Esophagus muscularis mucosa (tissue), 4 donors: ENCODE results near the gene CCDC80. TPM values are rescaled to one million over a fixed set of nuclear protein-coding genes. Genes with fewer than 3 reads are reported as not detected.

ENCODE experiments used
- DNase-seq: peaks from one replicate; pipeline ENCODE4 v3.0.0-alpha.2; 2017; ENCODE audit errors: extremely low spot score
- H3K27ac ChIP-seq, 4 donors: fragments of 200-600 bp; sonication (generic); replicated peaks in 1 of 4; 1 replicate in 3 of 4; 2 replicates in 1 of 4; pipeline ENCODE4 v1.5.1; 2016 to 2019; ENCODE audit warnings: mild to moderate bottlenecking in 1 of 4
- H3K27me3 ChIP-seq, 4 donors: fragments of 200-600 bp; sonication (generic); one replicate each; pipeline versions ENCODE4 v1.5.1 to v1.6.0; 2016 to 2019
- H3K36me3 ChIP-seq, 4 donors: fragments of 200-600 bp; sonication (generic); one replicate each; pipeline ENCODE4 v1.5.1; 2016 to 2019
- H3K4me1 ChIP-seq, 4 donors: fragments of 200-600 bp; sonication (generic); one replicate each; pipeline ENCODE4 v1.5.1; 2016 to 2019
- H3K4me3 ChIP-seq, 4 donors: fragments of 200-600 bp; sonication (generic); 1 replicate in 2 of 4; 2 replicates in 2 of 4; pipeline ENCODE4 v1.5.1; 2016 to 2019; ENCODE audit warnings: mild to moderate bottlenecking in 4 of 4, moderate library complexity in 1 of 4
- H3K9me3 ChIP-seq, 4 donors: fragments of 200-600 bp; sonication (generic); 1 replicate in 3 of 4; 2 replicates in 1 of 4; pipeline ENCODE4 v1.5.1; 2016 to 2019
- CTCF ChIP-seq, 3 experiments: fragments of 200-600 bp in 2 of 3; fragments of 450-650 bp in 1 of 3; sonication (generic) in 2 of 3; IDR thresholded peaks; one replicate each; pipeline ENCODE4 v1.5.1; 2017 to 2019; ENCODE audit warnings: antibody characterized with exemption in 3 of 3, mild to moderate bottlenecking in 2 of 3, moderate library complexity in 1 of 3
- EP300 ChIP-seq: sonication (generic); formaldehyde crosslinking; IDR thresholded peaks from one replicate; pipeline ENCODE4 v1.6.1; 2017; ENCODE audit warnings: antibody characterized with exemption
- POLR2A ChIP-seq: fragments of 450-650 bp; IDR thresholded peaks from one replicate; pipeline ENCODE4 v1.6.1; 2017; ENCODE audit warnings: antibody characterized with exemption, moderate library complexity, mild to moderate bottlenecking, low read depth
- POLR2AphosphoS5 ChIP-seq, 2 donors: sonication (generic); formaldehyde crosslinking; IDR thresholded peaks; one replicate each; pipeline ENCODE4 v1.6.1; 2017; ENCODE audit warnings: antibody characterized with exemption in 2 of 2
- WGBS: methylation state at CpG from one replicate; pipeline ENCODE4 v1.1.5; 2018; 5-methylcytosine and 5-hydroxymethylcytosine counted together
- intact Hi-C: fragments of 100-400 bp; cut with DNase I; formaldehyde crosslinking; loops from one replicate; pipeline ENCODE4 v1.15.1; 2023
- total RNA-seq, 4 donors: library from RNA; depleted of rRNA; stranded (reverse); fragments of >200 nt; gene quantifications; one replicate each; pipeline versions ENCODE4 v1.1.0 to v1.2.1, GENCODE V29; 2016

CCDC80 gene
- total RNA-seq, 4 donors from 2014 or later = 34.7 to 213 (median 127) TPM

GRCh38 chr3:112632596-112632995 is 8.3 kb downstream of the CCDC80 start:
- H3K36me3 ChIP-seq = no peaks in the 10 kb centered on the region
- 31% methylated on average over 4 of the region's 4 CpGs for WGBS
- H3K4me1 ChIP-seq = peaks cover 18 to 91% (median 85%) of the 10 kb centered on the region in 4 donors
- peak overlapping the region; percentile 83 to 84 (median 83) for H3K27ac ChIP-seq
- intact Hi-C loops = loop anchor here (5.0 kb wide), 1 partner anchor 50 kb away; no protein-coding TSS in a partner anchor
- TF ChIP-seq POLR2AphosphoS5 (IDR thresholded peaks at IDR 0.05) (no peak), CTCF (IDR thresholded peaks at IDR 0.05) (no peak), EP300 (no peak), POLR2A (no peak)
- H3K9me3 ChIP-seq = no peaks in the 10 kb centered on the region
- DNase-seq = no peak
- peak overlapping the region in 3 of 4 donors; percentile 3 to 57 (median 18) for H3K4me3 ChIP-seq
- H3K27me3 ChIP-seq = no peaks in the 10 kb centered on the region

- peaks cover 18 to 87% (median 85%) of the 10 kb centered on the region in 4 donors for H3K4me1 ChIP-seq
- no peaks in the 10 kb centered on the region for H3K27me3 ChIP-seq
- H3K36me3 ChIP-seq = no peaks in the 10 kb centered on the region
- no peaks in the 10 kb centered on the region for H3K9me3 ChIP-seq
- no peak overlapping the region for H3K4me3 ChIP-seq
- DNase-seq = no peak
- peak overlapping the region; percentile 37 to 84 (median 72) for H3K27ac ChIP-seq
- TF ChIP-seq EP300 (no peak), CTCF (IDR thresholded peaks at IDR 0.05) (no peak), POLR2A (no peak), POLR2AphosphoS5 (IDR thresholded peaks at IDR 0.05) (no peak)
- intact Hi-C loops = loop anchor here (5.0 kb wide), 1 partner anchor 49 kb away; no protein-coding TSS in a partner anchor
- WGBS = 90% methylated on average over 3 of the region's 3 CpGs
Measured at GRCh38 chr3:112631257-112631656, 9.7 kb downstream of the CCDC80 start.

GRCh38 chr3:112629425-112629824 is 11.5 kb downstream of the CCDC80 start:
- no peak overlapping the region for H3K4me3 ChIP-seq
- H3K4me1 ChIP-seq = peaks cover 3 to 73% (median 66%) of the 10 kb centered on the region in 4 donors
- H3K36me3 ChIP-seq = no peaks in the 10 kb centered on the region
- H3K27me3 ChIP-seq = no peaks in the 10 kb centered on the region
- H3K27ac ChIP-seq = peak overlapping the region; percentile 25 to 84 (median 52)
- no peak for DNase-seq
- no peak for TF ChIP-seq EP300
- no peak for TF ChIP-seq CTCF (IDR thresholded peaks at IDR 0.05)
- TF ChIP-seq POLR2AphosphoS5 (IDR thresholded peaks at IDR 0.05) = peak; percentile 66 to 71
- TF ChIP-seq POLR2A = no peak
- 26% methylated on average over 7 of the region's 7 CpGs for WGBS
- intact Hi-C loops = no loop called here
- no peaks in the 10 kb centered on the region for H3K9me3 ChIP-seq

GRCh38 chr3:112627919-112628466 is 12.9 kb downstream of the CCDC80 start:
- intact Hi-C loops = no loop called here
- 50% methylated on average over 1 of the region's 1 CpG for WGBS
- Histone ChIP-seq H3K4me3 (no peak overlapping the region), H3K9me3 (no peaks in the 10 kb centered on the region), H3K27ac (peak overlapping the region in 3 of 4 donors; percentile 39 to 84 (median 48)), H3K36me3 (no peaks in the 10 kb centered on the region), H3K4me1 (peaks cover 0 to 69% (median 52%) of the 10 kb centered on the region in 4 donors), H3K27me3 (no peaks in the 10 kb centered on the region)
- TF ChIP-seq POLR2A (no peak), CTCF (IDR thresholded peaks at IDR 0.05) (no peak), POLR2AphosphoS5 (IDR thresholded peaks at IDR 0.05) (no peak), EP300 (no peak)
- DNase-seq = no peak
